Measurements from ENCODE around the gene CLIP1.

CLIP1 gene

GRCh38 chr12:122354958-122355641, 67.4 kb downstream of the CLIP1 start:
- DNase-seq = no peak

GRCh38 chr12:122352394-122352793, 70.1 kb downstream of the CLIP1 start:
- DNase-seq = no peak

GRCh38 chr12:122350141-122350848, 72.2 kb downstream of the CLIP1 start:
- no peak for DNase-seq

DNA sequence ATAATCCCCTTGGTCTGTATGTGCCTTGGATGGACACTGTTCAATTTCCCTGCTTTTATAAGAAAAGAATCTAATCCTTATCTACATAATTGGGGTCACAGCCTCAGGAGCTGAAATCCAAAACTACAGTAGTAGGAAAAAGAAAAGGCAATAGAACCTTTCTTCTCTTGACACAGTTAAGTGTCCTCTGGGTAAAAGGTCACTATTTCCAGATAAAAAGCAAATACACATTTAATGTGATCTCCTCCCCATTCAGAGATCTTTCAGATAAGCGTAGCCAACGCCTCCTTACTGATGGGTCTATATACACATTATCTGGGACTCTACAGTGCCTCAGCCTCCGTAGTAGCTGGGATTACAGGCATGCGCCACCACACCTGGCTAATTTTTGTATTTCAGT, 73.4 kb downstream of the CLIP1 start:
- no peak for DNase-seq

DNA sequence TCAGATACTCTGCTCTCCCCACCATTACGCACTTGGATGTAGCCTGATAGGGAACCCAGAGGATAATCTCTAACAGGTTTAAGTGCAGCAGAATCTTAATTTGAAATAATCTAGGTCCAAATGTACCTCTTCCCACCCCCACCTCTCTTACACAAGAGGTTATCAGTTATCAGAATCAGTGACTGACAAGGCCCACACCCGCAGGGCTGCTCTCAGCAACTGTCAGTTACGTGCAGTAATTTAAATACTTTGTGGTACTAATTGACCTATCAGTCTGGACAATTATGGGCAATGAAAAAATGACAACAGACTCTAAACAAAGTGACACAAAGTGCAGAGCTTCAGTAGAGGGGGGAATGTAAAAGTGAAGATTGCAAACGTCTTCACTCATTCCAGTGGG, 74.0 kb downstream of the CLIP1 start:
- DNase-seq = no peak

DNA sequence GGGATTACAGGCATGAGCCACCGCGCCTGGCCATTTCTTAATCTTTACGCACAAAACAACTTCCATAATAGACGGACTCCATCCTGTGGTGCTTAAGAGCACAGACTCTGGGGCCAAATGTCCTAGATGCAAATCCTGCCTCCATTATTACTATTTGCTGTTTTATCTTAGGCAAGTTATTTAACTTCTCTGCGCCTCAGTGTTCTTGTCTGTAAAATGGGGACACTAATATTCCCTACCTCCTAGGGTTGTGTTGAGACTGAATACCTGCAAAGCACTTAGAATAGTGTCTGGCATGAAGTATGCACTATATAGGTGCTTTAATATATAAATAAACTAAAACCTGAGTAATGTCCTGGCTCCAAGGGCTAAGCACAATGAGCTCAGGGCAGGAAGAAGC, 76.4 kb downstream of the CLIP1 start:
- DNase-seq = no peak

DNA sequence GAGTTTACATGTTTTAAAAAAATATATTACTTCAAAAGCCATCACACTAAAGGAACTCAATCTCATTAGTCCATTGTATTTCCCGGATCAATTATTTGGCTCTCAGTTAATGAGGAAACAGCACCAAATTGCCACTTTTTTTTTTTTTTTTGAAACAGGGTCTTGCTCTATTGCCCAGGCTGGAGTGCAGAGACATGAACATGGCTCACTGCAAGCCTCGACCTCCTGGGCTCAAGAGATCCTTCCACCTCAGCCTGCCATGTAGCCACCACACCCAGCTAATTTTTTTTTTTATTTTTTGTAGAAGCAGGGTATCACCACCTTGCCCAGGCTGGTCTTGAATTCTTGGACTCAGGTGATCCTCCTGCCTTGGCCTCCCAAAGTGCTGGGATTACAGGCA, 77.4 kb downstream of the CLIP1 start:
- DNase-seq = no peak

GRCh38 chr12:122336015-122336946, 86.2 kb downstream of the CLIP1 start:
- no peak for DNase-seq

DNA sequence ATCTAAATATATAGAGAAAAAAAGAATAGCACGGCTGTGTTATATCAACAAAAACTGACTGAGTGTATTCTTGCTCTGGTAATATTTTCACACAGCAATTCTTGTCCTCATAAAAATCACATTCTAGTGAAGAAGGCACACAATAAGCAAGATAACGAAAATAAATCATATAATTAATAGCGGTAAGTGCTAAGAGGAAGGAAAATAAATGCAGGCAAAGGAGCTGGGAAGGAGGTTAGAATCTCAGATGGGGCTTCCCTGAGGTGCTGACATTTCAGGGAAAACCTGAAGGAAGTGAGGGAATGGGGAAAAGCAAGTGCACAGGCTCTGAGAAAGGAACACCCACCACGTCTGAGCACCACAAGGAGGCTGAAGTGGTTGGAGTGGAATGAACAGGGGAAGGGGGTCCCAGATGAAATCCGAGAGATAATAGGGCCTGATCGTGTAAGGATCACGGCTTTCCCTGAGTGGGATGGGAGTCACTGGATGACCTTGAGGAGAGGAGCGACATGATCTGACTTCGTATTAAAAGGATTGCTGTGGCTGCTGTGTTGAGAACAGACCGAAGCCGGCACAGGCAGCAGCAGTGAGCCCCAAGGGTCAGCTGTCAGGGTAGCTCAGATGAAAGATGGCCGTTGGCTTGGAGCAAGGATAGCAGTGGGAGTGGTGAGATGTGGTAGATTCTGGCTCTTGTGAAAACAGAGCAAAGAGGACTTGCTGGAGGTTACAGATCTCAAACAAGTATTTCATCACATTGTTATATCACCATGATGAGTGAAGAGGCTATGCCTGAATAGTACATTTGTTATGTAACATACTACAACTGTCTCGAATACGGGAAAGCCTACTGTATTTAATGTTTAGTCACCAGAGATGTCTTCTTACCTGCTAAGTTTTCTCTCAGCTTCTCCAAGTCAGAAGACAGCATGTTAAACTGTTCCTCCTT, 89.1 kb downstream of the CLIP1 start:
- DNase-seq = no peak

- DNase-seq = no peak
These were observed 94.7 kb downstream of the CLIP1 start for GRCh38 chr12:122327494-122328385.

GRCh38 chr12:122327014-122327413, 95.5 kb downstream of the CLIP1 start:
- DNase-seq = no peak

DNA sequence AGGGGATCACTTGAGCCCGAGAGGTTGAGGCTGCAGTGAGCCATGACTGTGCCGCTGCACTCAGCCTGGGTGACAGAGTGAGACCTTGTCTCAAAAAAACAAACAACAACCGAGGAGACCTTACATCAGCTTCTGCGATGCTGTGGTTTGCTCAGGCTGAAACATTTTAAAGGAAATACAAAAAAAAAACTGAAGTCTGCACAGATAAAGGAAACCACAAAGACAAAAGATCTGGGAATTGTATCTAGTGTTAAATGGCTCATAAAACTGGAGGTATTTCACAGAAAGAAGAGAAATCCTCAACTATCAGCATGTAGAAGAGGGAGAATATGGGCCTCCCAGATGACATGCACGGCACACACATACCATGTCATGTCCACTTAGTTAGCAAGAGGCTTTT, 95.9 kb downstream of the CLIP1 start:
- DNase-seq = no peak

DNA sequence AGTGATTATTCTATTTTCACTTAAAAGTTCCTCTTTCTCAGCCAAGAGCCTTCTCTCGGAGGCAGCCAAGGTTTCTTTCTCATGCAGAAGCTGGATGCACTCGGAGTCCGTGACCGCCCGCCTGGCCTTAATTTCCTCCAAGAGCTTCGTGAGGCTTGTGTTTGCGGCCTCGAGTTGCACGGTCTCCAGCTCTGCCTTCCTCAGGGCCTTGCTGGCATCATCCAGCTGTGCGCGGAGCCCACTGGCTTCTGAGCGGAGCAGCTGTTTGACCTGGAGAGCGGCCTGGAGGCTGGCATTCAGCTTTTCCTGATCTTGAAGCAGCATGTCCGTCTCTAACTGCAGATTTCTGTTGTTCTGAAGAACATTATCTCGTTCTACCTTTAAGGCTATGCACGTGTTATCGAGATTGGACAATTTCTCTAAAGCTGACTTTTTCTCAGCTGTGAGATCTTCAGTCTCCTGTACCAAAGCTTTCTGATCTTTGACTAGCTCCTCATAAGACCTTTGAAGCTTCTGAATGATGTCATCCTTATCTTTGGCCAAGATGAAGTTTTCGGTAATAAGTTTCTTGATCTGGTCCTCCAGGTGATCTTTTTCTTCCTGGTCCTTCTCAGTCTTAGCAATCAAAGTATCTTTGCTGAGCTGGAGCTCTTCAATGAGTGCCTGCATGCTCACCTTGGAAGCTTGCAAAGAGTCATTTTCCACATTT, 99.0 kb downstream of the CLIP1 start:
- no peak for DNase-seq

DNA sequence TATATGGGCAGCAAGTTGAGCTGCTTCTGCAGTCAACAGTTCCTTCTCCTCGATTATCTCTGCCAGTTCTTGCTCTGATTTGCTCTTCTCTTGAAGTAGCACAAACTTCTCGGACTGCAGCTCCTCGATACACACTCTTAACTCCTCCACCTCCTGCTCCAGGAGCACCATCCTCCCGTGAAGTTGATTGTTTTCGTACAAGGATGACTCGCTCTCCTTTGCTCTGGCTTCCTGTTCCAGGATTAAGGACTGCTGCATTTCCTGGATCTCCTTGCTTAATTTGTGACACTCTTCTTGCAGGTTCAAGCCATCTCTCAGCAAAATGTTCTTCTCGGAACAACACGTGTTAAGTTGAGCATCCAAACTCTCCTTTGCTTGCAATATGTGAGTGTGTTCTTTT, 100.0 kb downstream of the CLIP1 start:
- no peak for DNase-seq

DNA sequence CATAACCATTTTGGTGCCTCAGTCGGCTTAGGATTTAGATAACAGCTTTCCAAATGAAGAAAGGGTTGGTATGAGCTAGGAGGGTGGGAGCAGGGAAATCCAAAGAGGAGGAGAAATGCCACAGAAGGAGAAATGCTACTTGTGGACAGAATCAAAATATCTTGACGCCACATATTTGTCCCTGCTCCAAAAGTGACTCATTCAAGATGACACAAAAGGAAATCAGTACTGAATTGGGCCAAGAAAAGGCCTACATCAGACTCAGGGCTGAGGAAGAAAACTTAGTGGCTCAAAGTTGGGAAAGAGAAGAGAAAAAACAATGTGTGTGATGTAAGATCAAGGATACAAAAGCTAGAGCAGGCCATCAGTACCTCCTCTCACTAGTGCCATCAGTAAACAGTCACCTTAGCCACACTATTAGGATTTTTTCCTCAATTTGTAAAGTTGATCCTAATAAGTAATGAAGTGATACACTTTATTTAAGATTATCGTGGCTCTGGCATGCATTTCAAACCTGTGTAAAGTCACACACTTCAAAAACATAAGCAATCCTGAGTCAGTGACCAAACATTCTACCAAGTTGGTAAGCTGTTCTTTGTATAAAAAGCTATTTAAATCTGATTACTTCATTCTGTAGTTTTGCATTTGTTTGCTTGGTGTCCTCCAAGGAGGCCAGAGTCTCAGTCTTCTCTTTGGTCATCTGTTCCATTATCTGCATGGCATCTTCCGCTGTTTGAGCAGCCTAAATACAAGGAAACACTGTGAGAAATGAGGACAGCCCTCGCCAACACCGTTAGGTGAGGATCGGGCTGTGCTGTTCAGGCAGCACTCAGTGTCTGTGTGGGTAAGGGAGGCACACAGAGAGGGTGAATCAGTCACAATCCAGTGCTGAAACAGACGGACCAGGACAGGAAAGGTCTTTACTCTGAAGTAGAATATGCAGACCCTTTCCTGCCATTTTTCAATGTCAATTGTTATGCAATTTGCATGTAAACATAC, 103.6 kb downstream of the CLIP1 start:
- DNase-seq = no peak

DNA sequence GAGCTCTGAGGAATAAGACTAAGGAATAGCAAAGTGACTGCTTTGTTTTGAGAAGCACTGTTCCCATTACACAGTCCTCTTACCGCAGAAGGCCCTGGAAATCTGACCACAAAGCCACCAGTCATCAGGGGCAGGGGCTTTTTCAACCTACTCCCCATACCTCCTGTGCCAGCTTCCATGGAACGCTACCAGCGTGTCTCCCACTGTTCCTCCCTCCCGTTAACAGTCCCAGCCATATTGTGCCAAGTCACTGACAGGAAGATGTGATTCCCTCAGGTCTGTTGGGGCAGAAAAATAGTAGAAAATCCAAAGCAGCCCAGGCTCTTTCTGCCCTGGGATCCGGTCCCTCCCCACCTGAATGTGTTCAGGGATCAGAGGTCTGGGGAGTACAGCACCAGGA, 109.5 kb downstream of the CLIP1 start:
- no peak for DNase-seq

- DNase-seq = no peak
These were observed 110.8 kb downstream of the CLIP1 start for GRCh38 chr12:122311696-122312095.

DNA sequence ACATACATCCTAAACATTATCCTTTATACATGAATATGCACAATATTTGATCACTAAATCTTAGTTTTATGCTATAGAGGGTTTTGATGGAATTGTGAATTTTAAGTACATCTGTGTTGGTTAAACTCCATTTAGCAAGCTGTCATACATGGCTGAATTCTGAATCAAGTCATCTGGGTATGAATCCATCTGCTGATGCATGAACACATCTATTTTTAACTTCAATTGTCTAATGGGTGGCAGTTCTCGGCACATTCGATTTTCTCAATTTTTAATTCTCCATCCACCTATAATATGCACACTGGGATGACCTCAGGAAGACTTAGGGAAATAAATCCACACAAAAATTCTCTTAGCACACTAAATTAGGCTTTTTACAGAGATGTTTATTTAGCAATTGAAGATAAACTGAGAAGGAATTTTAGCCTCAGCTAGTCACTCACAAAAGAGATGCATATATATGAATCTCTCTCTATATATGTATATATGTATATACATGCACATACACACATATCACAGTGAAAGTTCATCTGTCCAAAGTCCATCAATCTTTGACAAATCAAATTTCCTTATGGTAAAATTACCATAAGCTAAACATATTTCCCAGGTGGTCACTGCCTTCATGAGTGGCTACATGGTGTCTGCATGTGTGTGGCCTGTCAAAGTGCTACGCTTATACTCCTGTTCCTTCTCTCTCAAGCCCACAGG, 111.7 kb downstream of the CLIP1 start:
- no peak for DNase-seq
